GM12891 (cell line): ENCODE results near the gene KCNS1.

Experiments
- DNase-seq: peaks from one replicate; pipeline ENCODE4 v3.0.0; 2011; ENCODE audit warnings: low spot score; ENCODE audit not compliant: insufficient read length
- FAIRE-seq: peaks from 2 replicates; lab custom pipeline; 2011; peaks lifted over from hg19 to GRCh38; lab: Jason Lieb, UNC
- PAX5 ChIP-seq: IDR thresholded peaks from 2 replicates; pipeline ENCODE4 v1.6.1; 2011; ENCODE audit warnings: low read length, moderate library complexity, mild to moderate bottlenecking; ENCODE audit not compliant: insufficient read depth, severe bottlenecking
- POLR2A ChIP-seq: IDR thresholded peaks from 2 replicates; pipeline ENCODE4 v1.6.1; 2011; ENCODE audit warnings: low read depth, low read length, control low read depth
- POLR2AphosphoS5 ChIP-seq: IDR thresholded peaks from 2 replicates; pipeline ENCODE4 v1.6.1; 2011; ENCODE audit warnings: low read depth, low read length, control low read depth
- POU2F2 ChIP-seq: IDR thresholded peaks from 2 replicates; pipeline ENCODE4 v1.6.1; 2011; ENCODE audit warnings: low read depth, mild to moderate bottlenecking, control low read depth, low read length, moderate library complexity
- SPI1 ChIP-seq: IDR thresholded peaks from 2 replicates; pipeline ENCODE4 v1.6.1; 2011; ENCODE audit warnings: low read depth, low read length, control low read depth
- TAF1 ChIP-seq: IDR thresholded peaks from 2 replicates; pipeline ENCODE4 v1.6.1; 2011; ENCODE audit warnings: low read depth, low read length, control low read depth

The KCNS1 gene

GRCh38 chr20:45119556-45120266 is 18.8 kb upstream of the KCNS1 start:
- TF ChIP-seq SPI1, result no peak
- TF ChIP-seq POLR2AphosphoS5, result no peak
- TF ChIP-seq POLR2A, result no peak
- no peak for TF ChIP-seq PAX5
- TF ChIP-seq POU2F2, result no peak
- TF ChIP-seq TAF1, result no peak
- DNase-seq (no peak), FAIRE-seq (no peak)

- TF ChIP-seq TAF1, result no peak
- FAIRE-seq, result no peak
- no peak for DNase-seq
These were observed 17.1 kb upstream of the KCNS1 start for GRCh38 chr20:45118028-45118427.

DNA sequence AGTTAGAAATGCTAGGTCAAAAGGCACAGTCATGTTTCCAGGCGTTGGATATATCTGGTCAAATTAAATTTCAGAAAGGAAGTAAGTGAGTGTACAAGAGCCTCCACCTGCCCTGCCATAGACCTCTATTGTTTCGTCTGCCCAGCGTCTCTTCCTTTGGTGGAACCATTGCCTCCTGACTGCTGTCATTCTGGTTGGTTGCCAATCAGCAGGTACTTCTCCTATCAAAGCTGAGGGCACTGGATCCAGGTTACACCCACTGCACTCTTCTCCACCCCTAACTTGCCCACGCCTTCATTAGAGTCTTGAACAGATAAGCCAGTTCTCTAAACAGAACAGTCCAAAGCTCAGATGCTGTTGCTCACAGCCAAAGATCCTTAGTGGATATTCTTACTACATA is 16.7 kb upstream of the KCNS1 start:
- no peak for DNase-seq
- FAIRE-seq, result no peak
- TF ChIP-seq TAF1 (no peak), POLR2AphosphoS5 (no peak), PAX5 (no peak)

DNA sequence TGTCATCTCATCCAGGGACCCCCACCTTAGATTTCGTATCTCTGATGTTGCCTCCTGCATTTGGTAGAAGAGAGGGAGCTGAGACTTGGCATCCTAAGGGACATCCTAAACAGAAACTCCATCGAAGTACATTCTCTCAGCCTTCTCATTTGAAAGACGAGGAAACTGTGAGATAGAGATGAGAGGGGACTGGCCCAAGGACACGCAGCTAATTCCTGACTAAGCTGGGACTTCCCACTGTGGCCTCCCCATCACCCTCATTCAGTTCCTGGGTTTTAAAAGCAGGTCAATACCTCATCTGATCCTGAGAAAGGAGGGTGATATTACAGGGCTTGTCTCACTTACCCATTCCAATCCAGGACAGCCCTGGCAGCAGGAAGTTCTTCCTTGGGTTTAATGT is 14.9 kb upstream of the KCNS1 start:
- FAIRE-seq, result no peak
- no peak for DNase-seq
- TF ChIP-seq POLR2A (no peak), POU2F2 (no peak), POLR2AphosphoS5 (no peak), SPI1 (no peak), PAX5 (no peak), TAF1 (no peak)

DNA sequence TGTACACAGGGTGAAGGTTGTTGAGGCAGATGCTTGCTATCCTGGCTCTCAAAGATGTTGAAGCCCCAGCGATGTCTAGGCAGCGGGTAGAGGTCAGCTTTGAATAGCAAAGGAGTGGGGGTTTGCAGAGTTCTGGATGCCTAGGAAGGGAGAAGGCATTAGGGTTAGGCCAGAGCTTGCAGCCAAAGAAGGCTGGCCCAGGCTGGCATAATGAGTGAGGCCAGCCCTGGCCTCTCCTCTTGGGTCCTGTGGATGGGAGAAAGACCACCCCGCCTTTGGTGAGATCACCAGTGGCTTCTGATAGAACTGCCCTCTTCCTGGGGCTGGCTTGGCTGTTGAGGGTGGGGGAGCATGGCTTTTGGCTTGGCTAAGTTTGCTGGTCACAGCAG is 14.5 kb upstream of the KCNS1 start:
- DNase-seq (no peak), FAIRE-seq (no peak)
- TF ChIP-seq POU2F2, result no peak
- TF ChIP-seq POLR2AphosphoS5, result no peak

DNA sequence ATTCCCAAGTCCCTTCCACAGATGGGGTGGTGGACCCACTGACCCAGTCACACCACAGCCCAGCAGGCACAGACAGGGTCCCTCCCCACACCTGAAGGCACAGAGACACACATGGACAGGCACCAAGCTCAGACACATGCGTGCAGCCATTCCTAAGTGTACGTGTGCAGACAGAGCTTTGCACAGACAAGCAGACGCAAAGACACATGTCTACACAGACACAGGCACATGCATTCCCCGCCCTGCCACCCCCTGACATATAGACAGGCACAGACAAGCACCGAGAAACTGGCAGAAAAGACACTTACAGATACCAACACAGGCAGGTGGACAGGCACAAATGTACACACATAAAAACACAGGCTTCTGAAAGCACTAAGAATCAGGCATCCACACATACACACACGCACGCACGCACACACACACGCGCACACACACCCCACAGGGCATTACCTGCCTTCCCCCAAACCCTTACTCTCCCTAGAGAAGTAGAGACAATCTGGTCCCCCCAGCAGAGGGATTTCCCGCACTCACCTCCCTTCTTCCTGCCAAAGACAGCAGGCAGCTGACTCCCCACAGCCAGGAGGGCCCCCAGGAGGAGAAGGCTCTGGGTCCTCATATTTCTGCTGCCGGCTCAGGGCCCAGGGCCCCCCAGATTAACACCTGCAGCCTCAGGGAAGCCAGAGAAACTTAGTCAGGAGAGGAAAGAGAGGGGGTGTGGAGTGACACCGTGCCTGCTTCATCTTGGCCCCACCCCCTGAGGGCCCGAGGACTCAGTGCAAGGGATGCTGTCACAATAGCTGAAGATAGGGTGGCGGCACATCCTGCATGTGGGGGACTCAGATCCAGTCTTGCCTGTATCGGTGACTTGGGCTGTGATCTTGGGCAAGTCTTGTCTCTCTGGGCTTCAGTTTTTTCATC is 13.8 kb upstream of the KCNS1 start, which contains the start of gene WFDC5:
Gene WFDC5, minus strand, starts transcription at position 710 of the 921 bp plus-strand sequence. Its CDS starts 91 bp downstream, at position 619.
- FAIRE-seq, result no peak
- no peak for DNase-seq
- TF ChIP-seq TAF1, result no peak
- TF ChIP-seq POLR2A, result no peak
- no peak for TF ChIP-seq POLR2AphosphoS5
- no peak for TF ChIP-seq SPI1
- no peak for TF ChIP-seq PAX5
- TF ChIP-seq POU2F2, result no peak

DNA sequence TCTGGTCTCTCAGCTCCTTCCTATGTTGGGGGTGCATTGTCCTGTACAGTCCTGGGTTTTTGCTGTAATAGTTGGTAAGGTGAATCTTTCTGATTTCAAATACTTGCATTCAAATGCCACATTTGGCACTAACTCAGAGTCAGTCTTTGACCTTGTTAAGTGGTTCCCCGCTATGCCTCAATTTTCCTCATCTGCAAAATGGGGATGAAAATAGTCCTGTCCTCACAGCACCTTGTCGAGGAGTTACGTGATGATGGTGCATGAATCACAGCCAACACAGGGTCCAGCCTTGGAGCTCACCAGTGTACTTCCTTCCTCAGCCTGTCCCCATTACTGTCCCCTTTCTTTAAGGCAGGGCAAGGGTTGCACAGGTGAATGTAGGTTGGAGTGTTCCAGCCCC is 12.9 kb upstream of the KCNS1 start:
- DNase-seq (no peak), FAIRE-seq (no peak)
- TF ChIP-seq PAX5, result no peak
- no peak for TF ChIP-seq POU2F2
- no peak for TF ChIP-seq TAF1
- no peak for TF ChIP-seq POLR2A
- TF ChIP-seq SPI1, result no peak
- TF ChIP-seq POLR2AphosphoS5, result no peak

DNA sequence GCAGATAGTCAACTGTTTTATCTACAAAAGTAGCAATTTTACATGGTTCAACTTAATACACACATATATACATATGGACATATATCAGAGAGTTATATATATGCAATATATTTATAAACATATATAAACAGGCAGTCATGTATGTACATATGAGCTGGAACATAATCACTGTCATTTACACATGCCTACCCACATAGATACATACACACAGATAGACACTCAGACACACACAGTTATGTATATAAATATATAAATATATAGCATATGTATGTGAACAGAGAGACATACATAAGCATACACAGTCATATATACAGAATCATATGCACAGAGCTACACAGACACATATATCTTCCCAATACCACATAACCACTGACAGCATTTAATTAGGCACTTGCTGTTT is 11.8 kb upstream of the KCNS1 start:
- FAIRE-seq (no peak), DNase-seq (no peak)
- TF ChIP-seq POU2F2 (no peak), POLR2A (no peak), POLR2AphosphoS5 (no peak), PAX5 (no peak), TAF1 (no peak), SPI1 (no peak)

DNA sequence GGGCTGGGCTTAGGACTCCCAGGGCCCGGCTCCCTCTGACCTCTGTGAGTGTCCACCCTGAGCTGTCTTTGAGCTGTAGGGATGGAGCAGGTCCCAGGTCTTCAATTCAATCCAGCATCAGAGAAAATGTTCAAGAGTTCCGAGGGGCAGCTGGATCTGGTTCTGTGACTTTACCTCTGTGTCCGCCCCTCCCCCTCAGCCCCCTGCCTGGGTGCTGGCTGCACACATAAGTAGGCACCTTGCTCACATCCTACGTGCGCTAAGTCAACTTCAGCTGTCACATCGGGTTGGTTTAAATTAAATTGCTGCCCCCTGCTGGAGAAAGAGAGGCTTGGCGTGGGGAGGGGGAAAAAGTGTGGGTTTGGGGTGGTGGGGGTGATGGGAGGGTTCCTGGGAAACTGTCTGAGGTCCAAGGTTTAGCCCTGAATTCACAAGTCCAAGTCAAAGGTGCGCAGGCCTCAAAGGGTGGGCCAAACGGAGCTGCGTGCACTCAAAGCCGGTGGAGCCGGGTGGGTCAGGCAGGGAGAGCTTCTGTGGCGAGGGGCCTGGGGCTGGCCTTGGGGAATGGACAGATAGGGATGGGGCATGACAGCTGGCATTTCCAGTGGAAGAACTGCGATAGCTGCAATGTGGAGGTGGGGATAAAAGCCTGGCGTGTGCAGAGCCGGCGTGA is 11.0 kb upstream of the KCNS1 start:
- TF ChIP-seq POLR2A (no peak), POU2F2 (no peak), TAF1 (no peak), POLR2AphosphoS5 (no peak), PAX5 (no peak), SPI1 (no peak)
- DNase-seq (no peak), FAIRE-seq (no peak)
